ENCODE data around the gene SHF. TPM values are rescaled to one million over a fixed set of nuclear protein-coding genes. Genes with fewer than 3 reads are reported as not detected.

Gene SHF
- total and polyA plus RNA-seq, 8 donors, result 5.5 to 44.9 (median 37.3) TPM

DNA sequence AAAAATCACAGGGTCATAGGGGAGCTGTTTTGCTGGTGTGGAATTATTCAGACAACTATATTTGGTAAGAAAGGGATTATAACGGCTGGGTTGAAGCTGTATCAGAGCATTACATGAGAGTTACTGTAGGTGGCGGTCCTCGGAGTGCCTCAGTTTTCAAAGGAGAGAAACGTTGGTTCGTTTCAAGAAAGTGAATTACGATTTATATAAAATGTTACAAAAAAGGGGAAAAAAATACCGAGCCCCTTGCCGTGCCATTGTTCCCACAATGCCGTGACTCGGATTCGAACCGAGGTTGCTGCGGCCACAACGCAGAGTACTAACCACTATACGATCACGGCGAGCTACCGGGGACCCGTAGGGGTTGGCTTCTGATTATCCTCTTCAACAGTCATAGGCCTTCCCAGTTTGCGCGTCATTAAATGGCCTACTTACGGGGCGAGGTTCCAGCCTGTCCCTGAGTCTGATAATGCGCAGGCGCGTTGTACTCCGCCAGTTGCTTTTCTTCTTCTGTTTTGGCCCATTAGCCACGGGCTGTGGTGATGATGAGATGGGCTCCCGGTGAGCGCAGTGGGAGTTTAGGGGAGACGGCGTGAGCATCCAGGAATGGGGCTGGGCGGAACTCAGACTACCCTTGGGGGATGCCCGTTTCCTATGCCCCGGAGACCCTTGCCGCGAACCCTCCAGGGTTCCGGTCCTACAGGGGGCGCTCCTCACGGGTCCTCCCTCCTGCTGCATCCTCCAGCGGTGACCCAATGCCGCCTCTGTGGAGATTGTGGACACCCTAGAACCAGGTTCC lies 10.8 kb upstream of the SHF start:
- peaks cover 0 to 27% of the 10 kb centered on the region in 2 donors for H3K4me1 ChIP-seq
- peak overlapping the region; percentile 74 to 75 for H3K4me3 ChIP-seq
- DNase-seq (peak; percentile 87 to 99 (median 96)), ATAC-seq (peak; percentile 64)
- no peaks in the 10 kb centered on the region for H3K9me3 ChIP-seq
- H3K36me3 ChIP-seq, result no peaks in the 10 kb centered on the region
- H3K27ac ChIP-seq, result peak overlapping the region; percentile 93 to 99
- intact Hi-C loops (cut with DNase I), result no loop called here
- TF ChIP-seq, protein P1, sequence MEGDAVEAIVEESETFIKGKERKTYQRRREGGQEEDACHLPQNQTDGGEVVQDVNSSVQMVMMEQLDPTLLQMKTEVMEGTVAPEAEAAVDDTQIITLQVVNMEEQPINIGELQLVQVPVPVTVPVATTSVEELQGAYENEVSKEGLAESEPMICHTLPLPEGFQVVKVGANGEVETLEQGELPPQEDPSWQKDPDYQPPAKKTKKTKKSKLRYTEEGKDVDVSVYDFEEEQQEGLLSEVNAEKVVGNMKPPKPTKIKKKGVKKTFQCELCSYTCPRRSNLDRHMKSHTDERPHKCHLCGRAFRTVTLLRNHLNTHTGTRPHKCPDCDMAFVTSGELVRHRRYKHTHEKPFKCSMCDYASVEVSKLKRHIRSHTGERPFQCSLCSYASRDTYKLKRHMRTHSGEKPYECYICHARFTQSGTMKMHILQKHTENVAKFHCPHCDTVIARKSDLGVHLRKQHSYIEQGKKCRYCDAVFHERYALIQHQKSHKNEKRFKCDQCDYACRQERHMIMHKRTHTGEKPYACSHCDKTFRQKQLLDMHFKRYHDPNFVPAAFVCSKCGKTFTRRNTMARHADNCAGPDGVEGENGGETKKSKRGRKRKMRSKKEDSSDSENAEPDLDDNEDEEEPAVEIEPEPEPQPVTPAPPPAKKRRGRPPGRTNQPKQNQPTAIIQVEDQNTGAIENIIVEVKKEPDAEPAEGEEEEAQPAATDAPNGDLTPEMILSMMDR (IDR thresholded peaks at IDR 0.05), result peak; percentile 49 to 62
- no peaks in the 10 kb centered on the region for H3K27me3 ChIP-seq

DNA sequence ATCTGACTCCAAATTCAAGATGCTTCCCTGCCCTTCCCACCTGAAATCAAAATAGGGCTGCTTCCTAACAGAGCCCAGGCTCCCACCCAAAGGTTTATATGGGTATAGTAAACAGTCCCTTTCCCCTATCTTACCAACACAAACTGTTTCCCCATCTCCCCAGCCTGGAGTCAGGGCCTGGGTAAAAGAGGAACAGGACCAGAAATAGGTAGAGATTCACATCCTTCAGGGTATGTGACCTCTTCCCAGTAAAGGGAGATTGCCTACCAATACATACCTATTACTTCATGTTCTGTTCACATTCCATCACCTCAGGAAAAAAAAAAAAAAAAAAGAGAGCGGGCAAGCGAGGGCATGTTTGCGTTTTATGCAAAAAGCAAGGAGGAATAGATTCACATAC lies 9.7 kb upstream of the SHF start:
- Histone ChIP-seq H3K4me3 (peak overlapping the region in 1 of 2 donors; percentile 74), H3K4me1 (peaks cover 0 to 21% of the 10 kb centered on the region in 2 donors), H3K9me3 (no peaks in the 10 kb centered on the region), H3K36me3 (no peaks in the 10 kb centered on the region), H3K27ac (no peak overlapping the region), H3K27me3 (no peaks in the 10 kb centered on the region)
- no peak for DNase-seq
- ATAC-seq, result no peak
- TF ChIP-seq, protein P1 (IDR thresholded peaks at IDR 0.05), result no peak
- intact Hi-C loops (cut with DNase I), result no loop called here

DNA sequence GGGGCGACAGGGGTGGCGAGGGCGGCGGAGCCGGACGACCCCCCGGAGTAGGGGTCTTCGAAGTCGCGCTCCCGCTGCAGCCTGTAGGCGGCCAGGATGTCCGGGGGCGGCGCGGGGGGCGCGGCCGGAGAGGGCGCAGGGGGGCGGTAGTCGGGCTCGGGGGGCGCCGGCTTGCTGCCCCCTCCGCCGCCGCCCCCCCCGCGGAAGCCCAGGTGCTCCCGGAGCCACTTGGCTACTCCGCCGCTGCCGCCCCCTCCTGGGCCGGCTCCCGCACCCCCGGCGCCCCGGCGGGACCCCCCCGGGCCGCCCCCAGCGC lies 230 bp downstream of the SHF start:
- TF ChIP-seq, protein P1 (IDR thresholded peaks at IDR 0.05), result no peak
- no peaks in the 10 kb centered on the region for H3K36me3 ChIP-seq
- no peaks in the 10 kb centered on the region for H3K9me3 ChIP-seq
- peaks cover 14 to 23% of the 10 kb centered on the region in 2 donors for H3K4me1 ChIP-seq
- no peak for ATAC-seq
- H3K4me3 ChIP-seq, result peak overlapping the region; percentile 44 to 51
- peak overlapping the region; percentile 41 to 56 for H3K27ac ChIP-seq
- DNase-seq, result no peak
- intact Hi-C loops (cut with DNase I), result no loop called here
- peaks cover 0 to 26% of the 10 kb centered on the region in 2 donors for H3K27me3 ChIP-seq

DNA sequence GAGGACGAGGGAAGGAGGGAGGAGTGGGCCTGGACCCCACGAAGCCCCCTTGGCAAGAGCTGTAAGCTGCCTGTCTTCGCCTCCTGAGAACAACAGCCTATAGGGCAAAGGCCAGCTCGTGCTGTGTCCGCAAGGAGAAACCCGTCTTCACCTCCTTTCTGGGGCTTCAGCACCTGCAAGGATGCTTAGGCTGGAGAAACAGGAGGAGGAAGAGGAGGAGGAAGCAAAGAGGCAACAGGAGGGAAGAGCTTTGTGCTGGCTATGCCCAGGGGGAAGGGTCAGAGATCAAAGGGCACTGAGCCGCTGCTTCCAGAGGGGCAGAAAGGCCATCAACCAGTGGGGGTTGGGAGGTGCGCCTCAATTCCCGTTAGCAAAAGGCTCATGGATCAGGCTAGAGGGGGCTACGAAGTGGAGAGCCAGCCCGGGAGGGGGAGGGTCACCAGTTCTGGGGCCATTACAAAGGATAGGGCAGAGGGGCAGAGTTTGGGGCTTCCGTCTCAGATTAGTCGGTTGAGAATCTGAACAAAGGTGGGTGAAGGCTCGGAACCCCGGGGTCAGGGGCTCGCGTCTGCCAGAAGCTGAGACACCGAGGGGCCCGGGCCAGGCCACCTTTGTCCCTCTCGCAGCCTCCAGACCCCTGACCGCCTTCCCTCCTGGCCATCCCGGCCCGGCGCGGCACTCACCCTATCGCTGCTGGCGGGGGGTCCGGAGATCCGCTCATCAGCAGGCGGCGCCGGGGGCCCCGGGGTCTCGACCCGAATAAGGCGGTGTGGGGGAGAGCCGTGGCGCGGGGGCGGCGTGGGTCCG lies 792 bp downstream of the SHF start:
- Histone ChIP-seq H3K27me3 (peaks cover 0 to 26% of the 10 kb centered on the region in 2 donors), H3K4me1 (peaks cover 14 to 23% of the 10 kb centered on the region in 2 donors), H3K9me3 (no peaks in the 10 kb centered on the region), H3K4me3 (peak overlapping the region; percentile 44 to 51), H3K36me3 (no peaks in the 10 kb centered on the region), H3K27ac (peak overlapping the region; percentile 41 to 56)
- intact Hi-C loops (cut with DNase I), result no loop called here
- no peak for DNase-seq
- ATAC-seq, result no peak
- TF ChIP-seq, protein P1 (IDR thresholded peaks at IDR 0.05), result no peak

Measured in left lung (tissue), 10 donors.